H9 (cell line): Measurements from ENCODE around the gene ADCY1. TPM values are rescaled to one million over a fixed set of nuclear protein-coding genes. Genes with fewer than 3 reads are reported as not detected.

ENCODE experiments used
- DNase-seq: peaks from one replicate; pipeline ENCODE4 v3.0.0-alpha.2; 2017
- H2AFZ ChIP-seq: one replicate; pipeline ENCODE4 v1.6.1; 2013; ENCODE audit warnings: mild to moderate bottlenecking, low read length, control low read depth, moderate library complexity
- H2AK5ac ChIP-seq: 2 replicates; pipeline ENCODE4 v1.6.1; 2013; ENCODE audit warnings: low read length, control low read depth, mixed read lengths; ENCODE audit not compliant: insufficient read length
- H2BK120ac ChIP-seq: one replicate; pipeline ENCODE4 v1.6.1; 2013; ENCODE audit warnings: low read depth, mild to moderate bottlenecking, low read length, control low read depth, inconsistent platforms; ENCODE audit not compliant: poor library complexity, severe bottlenecking
- H2BK12ac ChIP-seq: 2 replicates; pipeline ENCODE4 v1.6.1; 2013; ENCODE audit warnings: low read length, control low read depth, mixed read lengths, low read depth; ENCODE audit not compliant: insufficient read length
- H2BK15ac ChIP-seq: 2 replicates; pipeline ENCODE4 v1.6.1; 2013; ENCODE audit warnings: low read depth, low read length, control low read depth
- H2BK20ac ChIP-seq: one replicate; pipeline ENCODE4 v1.6.1; 2013; ENCODE audit warnings: low read depth, mild to moderate bottlenecking, low read length, control low read depth, inconsistent platforms; ENCODE audit not compliant: poor library complexity, severe bottlenecking
- H2BK5ac ChIP-seq: 2 replicates; pipeline ENCODE4 v1.6.1; 2013; ENCODE audit warnings: low read length, control low read depth, mixed read lengths; ENCODE audit not compliant: insufficient read length
- H3K14ac ChIP-seq: 2 replicates; pipeline ENCODE4 v1.6.1; 2013; ENCODE audit warnings: low read length, control low read depth; ENCODE audit not compliant: insufficient read depth
- H3K18ac ChIP-seq: 2 replicates; pipeline ENCODE4 v1.6.1; 2013; ENCODE audit warnings: low read depth, mild to moderate bottlenecking, mixed read lengths, low read length, control low read depth; ENCODE audit not compliant: insufficient read length
- H3K23ac ChIP-seq: 2 replicates; pipeline ENCODE4 v1.6.1; 2013; ENCODE audit warnings: low read length, control low read depth, mixed read lengths, low read depth; ENCODE audit not compliant: insufficient read length
- H3K23me2 ChIP-seq: 2 replicates; pipeline ENCODE4 v1.6.1; 2013; ENCODE audit warnings: low read depth, mild to moderate bottlenecking, mixed read lengths, low read length, control low read depth; ENCODE audit not compliant: insufficient read length, poor library complexity, severe bottlenecking
- H3K27ac ChIP-seq: 2 replicates; pipeline ENCODE4 v1.5.1; 2013; ENCODE audit warnings: low read length, control low read depth, mixed read lengths, low read depth; ENCODE audit not compliant: insufficient read length
- H3K27me3 ChIP-seq: 2 replicates; pipeline ENCODE4 v1.6.1; 2013; ENCODE audit warnings: low read length, control low read depth, inconsistent platforms; ENCODE audit not compliant: insufficient read depth
- H3K4ac ChIP-seq: 2 replicates; pipeline ENCODE4 v1.6.1; 2013; ENCODE audit warnings: low read depth, mild to moderate bottlenecking, control low read depth, inconsistent platforms, low read length, moderate library complexity
- H3K4me1 ChIP-seq: 2 replicates; pipeline ENCODE4 v1.6.1; 2013; ENCODE audit warnings: low read length, control low read depth, inconsistent platforms; ENCODE audit not compliant: insufficient read depth
- H3K4me2 ChIP-seq: 2 replicates; pipeline ENCODE4 v1.6.1; 2013; ENCODE audit warnings: low read length, control low read depth, mixed read lengths; ENCODE audit not compliant: insufficient read length, insufficient read depth
- H3K56ac ChIP-seq: 2 replicates; pipeline ENCODE4 v1.6.1; 2013; ENCODE audit warnings: low read depth, mild to moderate bottlenecking, mixed read lengths, low read length, control low read depth; ENCODE audit not compliant: insufficient read length
- H3K79me1 ChIP-seq: 2 replicates; pipeline ENCODE4 v1.6.1; 2013; ENCODE audit warnings: low read depth, mild to moderate bottlenecking, moderate library complexity, low read length, control low read depth, inconsistent platforms; ENCODE audit not compliant: insufficient read depth, poor library complexity, severe bottlenecking
- H3K79me2 ChIP-seq: 2 replicates; pipeline ENCODE4 v1.6.1; 2013; ENCODE audit warnings: low read length, control low read depth, inconsistent platforms; ENCODE audit not compliant: insufficient read depth
- H3K9ac ChIP-seq: 2 replicates; pipeline ENCODE4 v1.6.1; 2013; ENCODE audit warnings: low read length, control low read depth, mixed read lengths; ENCODE audit not compliant: insufficient read length; ENCODE audit errors: extremely low read depth
- H3K9me3 ChIP-seq: one replicate; pipeline ENCODE4 v1.6.1; 2013; ENCODE audit warnings: low read depth, low read length, inconsistent platforms; ENCODE audit not compliant: control insufficient read depth
- H3T11ph ChIP-seq: one replicate; pipeline ENCODE4 v1.6.1; 2013; ENCODE audit warnings: mild to moderate bottlenecking, low read length, control low read depth, inconsistent platforms
- H4K20me1 ChIP-seq: one replicate; pipeline ENCODE4 v1.6.1; 2013; ENCODE audit not compliant: control insufficient read depth, insufficient read length, insufficient read depth
- H4K5ac ChIP-seq: 2 replicates; pipeline ENCODE4 v1.6.1; 2013; ENCODE audit warnings: low read depth, mild to moderate bottlenecking, mixed read lengths, low read length, control low read depth; ENCODE audit not compliant: insufficient read length
- H4K8ac ChIP-seq: replicated peaks from 2 replicates; pipeline ENCODE4 v1.6.1; 2013; ENCODE audit warnings: low read length, control low read depth, mixed read lengths, low read depth; ENCODE audit not compliant: insufficient read length
- H4K91ac ChIP-seq: 2 replicates; pipeline ENCODE4 v1.6.1; 2013; ENCODE audit warnings: low read depth, mild to moderate bottlenecking, moderate library complexity, mixed read lengths, low read length, control low read depth; ENCODE audit not compliant: insufficient read length
- H3K27ac Mint-ChIP-seq, 3 experiments: 2 replicates in 2 of 3; 3 replicates in 1 of 3; pipeline ENCODE4 v1.8.0; 2020 to 2021; ENCODE audit warnings: mixed read lengths in 3 of 3, mild to moderate bottlenecking in 1 of 3, moderate library complexity in 1 of 3
- H3K27me3 Mint-ChIP-seq: 2 replicates; pipeline ENCODE4 v1.8.0; 2021; ENCODE audit warnings: low read depth, mild to moderate bottlenecking, moderate library complexity, mixed read lengths
- H3K36me3 Mint-ChIP-seq, 3 experiments: 2 replicates in 2 of 3; 3 replicates in 1 of 3; pipeline ENCODE4 v1.8.0; 2020 to 2021; ENCODE audit warnings: low read depth in 3 of 3, mixed read lengths in 3 of 3; ENCODE audit not compliant: insufficient read depth in 1 of 3
- H3K4me1 Mint-ChIP-seq, 2 experiments: 2 replicates each; pipeline ENCODE4 v1.8.0; 2020; ENCODE audit warnings: mixed read lengths in 2 of 2
- H3K4me3 Mint-ChIP-seq, 2 experiments: 2 replicates in 1 of 2; 3 replicates in 1 of 2; pipeline ENCODE4 v1.8.0; 2020 to 2021; ENCODE audit warnings: mild to moderate bottlenecking in 2 of 2, mixed read lengths in 2 of 2, moderate library complexity in 1 of 2
- H3K9me3 Mint-ChIP-seq, 2 experiments: 2 replicates in 1 of 2; 3 replicates in 1 of 2; pipeline ENCODE4 v1.8.0; 2020; ENCODE audit warnings: mild to moderate bottlenecking in 2 of 2, mixed read lengths in 2 of 2, moderate library complexity in 1 of 2
- CTCF ChIP-seq: fragments of 200-600 bp; sonication (generic); conservative IDR thresholded peaks from 3 replicates; pipeline ENCODE4 v1.8.0; 2021; ENCODE audit warnings: antibody characterized with exemption, mild to moderate bottlenecking
- WGBS: extraction: QIAGEN DNeasy Blood & Tissue Kit; methylation state at CpG from one replicate; pipeline ENCODE4 v1.1.7; 2013; ENCODE audit warnings: missing lambda C conversion rate, low lambda C conversion rate, mixed read lengths; ENCODE audit not compliant: insufficient read length; ENCODE audit errors: extremely low coverage; 5-methylcytosine and 5-hydroxymethylcytosine counted together
- total RNA-seq: library from RNA; stranded (reverse); gene quantifications from 2 replicates; pipeline ENCODE4 v1.2.1, GENCODE V29; 2021

Gene ADCY1
- total RNA-seq, 1 experiment from 2014 or later = 21.6 TPM

GRCh38 chr7:45578022-45578421, 3.9 kb downstream of the ADCY1 start:
- Histone ChIP-seq H2BK15ac (no peak overlapping the region), H3K18ac (no peak overlapping the region), H3K79me1 (no peaks in the 10 kb centered on the region), H4K8ac (no peak overlapping the region), H3K27me3 (peaks cover 25% of the 10 kb centered on the region; the same call in 1 of the 2 replicates), H3K9ac (no peak overlapping the region), H2AFZ (no peak overlapping the region), H2BK20ac (no peak overlapping the region), H3K9me3 (no peaks in the 10 kb centered on the region), H3K27ac (no peak overlapping the region), H3K14ac (no peak overlapping the region), H2BK12ac (no peak overlapping the region), H3K23me2 (peaks cover 19% of the 10 kb centered on the region), H3K79me2 (no peaks in the 10 kb centered on the region), H3T11ph (no peak overlapping the region), H4K91ac (no peak overlapping the region), H2AK5ac (no peak overlapping the region), H3K4me2 (no peak overlapping the region), H2BK120ac (no peak overlapping the region), H3K4me1 (peaks cover 14% of the 10 kb centered on the region; the same call in 1 of the 2 replicates), H2BK5ac (no peak overlapping the region), H4K20me1 (no peaks in the 10 kb centered on the region), H4K5ac (no peak overlapping the region), H3K56ac (no peak overlapping the region), H3K23ac (no peak overlapping the region), H3K4ac (no peak overlapping the region)
- H3K4me1 Mint-ChIP-seq = peaks cover 54 to 62% of the 10 kb centered on the region in 2 experiments
- H3K9me3 Mint-ChIP-seq = no peaks in the 10 kb centered on the region; a peak in 1 of 5 replicates
- TF ChIP-seq CTCF = no peak
- H3K36me3 Mint-ChIP-seq = no peaks in the 10 kb centered on the region; a peak in 1 of 7 replicates
- no peak overlapping the region for H3K27ac Mint-ChIP-seq
- WGBS = no CpG with 5 or more reads among the region's 3 CpGs
- DNase-seq = no peak
- no peak overlapping the region for H3K4me3 Mint-ChIP-seq
- H3K27me3 Mint-ChIP-seq = peaks cover 29% of the 10 kb centered on the region
